ENCODE results near the gene GLI3.

DNA sequence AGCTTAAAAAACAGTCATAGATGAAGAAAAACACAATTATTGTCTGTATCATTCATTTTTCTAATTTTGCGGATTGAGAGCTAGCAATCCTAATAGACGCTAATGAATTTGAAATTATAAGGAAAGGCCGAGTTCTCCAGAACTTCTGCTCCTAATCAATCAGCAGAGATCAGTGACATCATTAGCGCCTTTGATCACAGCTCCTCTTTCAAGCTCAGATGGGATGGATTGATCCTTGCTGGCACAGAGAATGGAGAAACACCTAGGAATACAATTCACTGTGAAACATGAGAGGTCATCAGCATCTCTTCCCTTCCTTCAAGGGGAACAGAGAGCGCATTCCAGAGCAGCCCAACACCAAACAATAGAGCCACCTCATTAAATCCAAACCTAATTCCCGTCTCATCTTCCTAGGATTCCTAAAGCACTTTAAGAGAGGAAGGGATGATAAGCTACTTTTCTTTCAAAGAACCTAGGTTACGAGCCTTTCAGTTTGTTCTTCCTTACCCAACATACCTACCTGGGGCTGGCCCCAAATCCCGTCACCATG is 24.4 kb downstream of the GLI3 start:
- TF ChIP-seq CTCF (IDR thresholded peaks at IDR 0.05) = no peak
- no peak for TF ChIP-seq POLR2A (IDR thresholded peaks at IDR 0.05)
